OCI-LY3 (cell line): ENCODE measurements around the gene MGAT5B.

Source experiments
- H2AFZ ChIP-seq: fragments of 200-600, 300-600 bp; shearing (Covaris generic); 2 replicates; pipeline ENCODE4 v1.6.0; 2014; ENCODE audit warnings: antibody characterized with exemption, low read depth, low read length
- H3K27ac ChIP-seq: fragments of 200-600, 300-600 bp; sonication (generic); 2 replicates; pipeline ENCODE4 v1.5.1; 2014; ENCODE audit warnings: mild to moderate bottlenecking, low read length, moderate library complexity, mixed read lengths
- H3K27me3 ChIP-seq: fragments of 200-600, 300-600 bp; sonication (generic); 2 replicates; pipeline ENCODE4 v1.6.1; 2014; ENCODE audit warnings: low read depth, low read length, mixed read lengths
- H3K36me3 ChIP-seq: fragments of 200-600, 300-600 bp; sonication (generic); replicated peaks from 2 replicates; pipeline ENCODE3; 2014; ENCODE audit warnings: low read depth, low read length, mixed read lengths
- H3K4me1 ChIP-seq: fragments of 300-600, 200-600 bp; sonication (generic); 2 replicates; pipeline ENCODE4 v1.6.1; 2014; ENCODE audit warnings: low read length, mixed read lengths
- H3K4me2 ChIP-seq: fragments of 200-600, 300-600 bp; sonication (generic); 2 replicates; pipeline ENCODE4 v1.6.1; 2014; ENCODE audit warnings: low read length, mixed read lengths
- H3K4me3 ChIP-seq: fragments of 300-600, 200-600 bp; sonication (generic); 2 replicates; pipeline ENCODE4 v1.5.1; 2014; ENCODE audit warnings: antibody characterized with exemption, mild to moderate bottlenecking, low read length, moderate library complexity
- H3K79me2 ChIP-seq: fragments of 300-600, 200-600 bp; shearing (Covaris generic); 2 replicates; pipeline ENCODE4 v1.6.1; 2014; ENCODE audit warnings: mild to moderate bottlenecking, low read length, mixed read lengths
- H3K9ac ChIP-seq: fragments of 300-600, 200-600 bp; shearing (Covaris generic); 2 replicates; pipeline ENCODE4 v1.6.0; 2014; ENCODE audit warnings: mild to moderate bottlenecking, low read length, moderate library complexity
- H3K9me3 ChIP-seq: fragments of 200-600, 300-600 bp; shearing (Covaris generic); 2 replicates; pipeline ENCODE4 v1.6.1; 2014; ENCODE audit warnings: low read length, mixed read lengths; ENCODE audit not compliant: insufficient read depth
- H4K20me1 ChIP-seq: fragments of 200-600, 300-600 bp; sonication (generic); 2 replicates; pipeline ENCODE4 v1.6.1; 2016; ENCODE audit warnings: low read length, mixed read lengths; ENCODE audit not compliant: insufficient read depth
- CTCF ChIP-seq: fragments of 200-600, 300-600 bp; sonication (generic); IDR thresholded peaks from 2 replicates; pipeline ENCODE4 v1.5.1; 2014; ENCODE audit warnings: antibody characterized with exemption, low read length, low read depth
- EZH2phosphoT487 ChIP-seq: fragments of 200-600 bp; shearing (Covaris generic); IDR thresholded peaks from 2 replicates; pipeline ENCODE4 v1.6.1; 2018; ENCODE audit warnings: antibody characterized with exemption, mixed run types, low read depth

The MGAT5B gene

GRCh38 chr17:76899414-76899813 is 31.2 kb downstream of the MGAT5B start:
- no peak overlapping the region for H3K27ac ChIP-seq
- TF ChIP-seq CTCF (no peak), EZH2phosphoT487 (no peak)

GRCh38 chr17:76900723-76901122 is 32.5 kb downstream of the MGAT5B start:
- TF ChIP-seq CTCF (no peak), EZH2phosphoT487 (no peak)
- Histone ChIP-seq H3K36me3 (no peaks in the 10 kb centered on the region), H4K20me1 (no peaks in the 10 kb centered on the region), H3K4me2 (no peak overlapping the region), H3K9me3 (no peaks in the 10 kb centered on the region), H3K79me2 (no peaks in the 10 kb centered on the region), H3K4me3 (no peak overlapping the region), H2AFZ (no peak overlapping the region), H3K27ac (no peak overlapping the region), H3K9ac (no peak overlapping the region), H3K4me1 (no peaks in the 10 kb centered on the region), H3K27me3 (peaks cover 5% of the 10 kb centered on the region; the same call in 1 of the 2 replicates)

More at GRCh38 chr17:76899414-76899813, 31.2 kb downstream of the MGAT5B start:
- Histone ChIP-seq H3K27me3 (peaks cover 5% of the 10 kb centered on the region; the same call in 1 of the 2 replicates), H2AFZ (no peak overlapping the region), H3K36me3 (no peaks in the 10 kb centered on the region), H3K4me3 (no peak overlapping the region), H3K9ac (no peak overlapping the region), H3K4me1 (no peaks in the 10 kb centered on the region), H3K79me2 (no peaks in the 10 kb centered on the region), H3K4me2 (no peak overlapping the region), H3K9me3 (no peaks in the 10 kb centered on the region), H4K20me1 (no peaks in the 10 kb centered on the region)

- Histone ChIP-seq H4K20me1 (no peaks in the 10 kb centered on the region), H3K4me2 (no peak overlapping the region), H3K27ac (no peak overlapping the region), H2AFZ (no peak overlapping the region), H3K4me3 (no peak overlapping the region), H3K79me2 (no peaks in the 10 kb centered on the region), H3K27me3 (peaks cover 5% of the 10 kb centered on the region; the same call in 1 of the 2 replicates), H3K4me1 (no peaks in the 10 kb centered on the region), H3K9ac (no peak overlapping the region), H3K36me3 (no peaks in the 10 kb centered on the region), H3K9me3 (no peaks in the 10 kb centered on the region)
- TF ChIP-seq CTCF (no peak), EZH2phosphoT487 (no peak)
These were observed 33.5 kb downstream of the MGAT5B start for GRCh38 chr17:76901542-76902197.

- TF ChIP-seq EZH2phosphoT487 (no peak), CTCF (no peak)
- no peaks in the 10 kb centered on the region for H4K20me1 ChIP-seq
- H3K79me2 ChIP-seq, result no peaks in the 10 kb centered on the region
- no peaks in the 10 kb centered on the region for H3K9me3 ChIP-seq
- H2AFZ ChIP-seq, result no peak overlapping the region
- no peak overlapping the region for H3K27ac ChIP-seq
- H3K4me1 ChIP-seq, result no peaks in the 10 kb centered on the region
- no peak overlapping the region for H3K4me2 ChIP-seq
- no peak overlapping the region for H3K9ac ChIP-seq
- H3K4me3 ChIP-seq, result no peak overlapping the region
- H3K27me3 ChIP-seq, result peaks cover 5% of the 10 kb centered on the region; the same call in 1 of the 2 replicates
- H3K36me3 ChIP-seq, result no peaks in the 10 kb centered on the region
These were observed 34.3 kb downstream of the MGAT5B start for GRCh38 chr17:76902476-76902875.
